Vagina (tissue), 2 donors: ENCODE measurements around the gene PNLIP. TPM values are rescaled to one million over a fixed set of nuclear protein-coding genes. Genes with fewer than 3 reads are reported as not detected.

ENCODE experiments used
- DNase-seq, 2 donors: peaks; one replicate each; pipeline ENCODE4 v3.0.0-alpha.2; 2017; ENCODE audit errors: extremely low spot score in 2 of 2
- H3K27ac ChIP-seq: fragments of 200-600 bp; sonication (generic); one replicate; pipeline ENCODE4 v1.5.1; 2019
- H3K27me3 ChIP-seq: fragments of 200-600 bp; sonication (generic); one replicate; pipeline ENCODE4 v1.5.1; 2019
- H3K36me3 ChIP-seq, 2 donors: fragments of 200-600 bp; sonication (generic); one replicate each; pipeline ENCODE4 v1.5.1; 2017 to 2019
- H3K4me1 ChIP-seq: fragments of 200-600 bp; sonication (generic); one replicate; pipeline ENCODE4 v1.5.1; 2019
- H3K4me3 ChIP-seq, 2 donors: fragments of 200-600 bp; sonication (generic); 1 replicate in 1 of 2; 2 replicates in 1 of 2; pipeline ENCODE4 v1.5.1; 2016 to 2019
- H3K9me3 ChIP-seq: fragments of 200-600 bp; sonication (generic); one replicate; pipeline ENCODE4 v1.5.1; 2019
- POLR2A ChIP-seq, 2 donors: fragments of 450-650 bp; IDR thresholded peaks; one replicate each; pipeline ENCODE4 v1.6.1; 2017; ENCODE audit warnings: antibody characterized with exemption in 2 of 2, mild to moderate bottlenecking in 2 of 2, moderate library complexity in 2 of 2
- POLR2AphosphoS5 ChIP-seq, 2 donors: sonication (generic); formaldehyde crosslinking; IDR thresholded peaks; one replicate each; pipeline ENCODE4 v1.9.0; 2017; ENCODE audit warnings: antibody characterized with exemption in 2 of 2, mild to moderate bottlenecking in 2 of 2, low read depth in 1 of 2; ENCODE audit not compliant: insufficient read depth in 1 of 2
- intact Hi-C: fragments of 100-400 bp; cut with DNase I; formaldehyde crosslinking; loops from one replicate; pipeline ENCODE4 v1.15.1; 2023
- total RNA-seq: library from RNA; depleted of rRNA; stranded (reverse); fragments of >200 nt; gene quantifications from one replicate; pipeline ENCODE4 v1.2.3, GENCODE V29; 2016
- TF ChIP-seq, protein P1 (sequence below), 3 experiments: fragments of 450-650 bp in 2 of 3; fragments of 200-600 bp in 1 of 3; sonication (generic) in 1 of 3; IDR thresholded peaks; one replicate each; pipeline ENCODE4 v1.5.1; 2017 to 2019; ENCODE audit warnings: antibody characterized with exemption in 3 of 3, mild to moderate bottlenecking in 2 of 3, moderate library complexity in 2 of 3

Gene PNLIP
- total RNA-seq, 1 donor from 2014 or later: not detected

DNA sequence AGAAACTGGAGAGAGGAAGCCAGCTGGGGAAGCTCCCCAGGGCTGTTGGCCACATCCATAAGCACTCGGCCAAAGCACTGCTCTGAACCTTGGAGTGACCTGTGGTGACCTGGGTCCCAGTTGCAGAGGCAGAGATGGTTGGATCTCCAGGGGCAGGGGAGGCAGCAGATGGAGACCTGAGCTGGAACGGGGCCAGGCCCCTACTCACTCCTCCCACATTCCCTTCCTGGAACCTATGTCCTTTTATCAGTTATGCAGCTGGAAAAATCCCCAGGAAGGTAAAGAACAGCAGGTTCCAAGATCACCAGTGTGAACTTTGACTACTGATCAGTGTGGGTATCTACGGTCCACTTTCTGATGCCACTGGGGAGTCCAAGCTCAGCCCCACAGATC lies 65.4 kb downstream of the PNLIP start:
- DNase-seq: no peak

GRCh38 chr10:116612107-116612769 lies 66.5 kb downstream of the PNLIP start:
- no peak for DNase-seq
- Histone ChIP-seq H3K36me3 (no peaks in the 10 kb centered on the region), H3K4me1 (no peaks in the 10 kb centered on the region), H3K27ac (no peak overlapping the region), H3K4me3 (no peak overlapping the region), H3K9me3 (no peaks in the 10 kb centered on the region), H3K27me3 (no peaks in the 10 kb centered on the region)
- intact Hi-C loops: no loop called here
- TF ChIP-seq POLR2A (IDR thresholded peaks at IDR 0.05) (no peak), POLR2AphosphoS5 (IDR thresholded peaks at IDR 0.05; ENCODE audit: insufficient read depth in 1 of 2, low read depth in 1 of 2) (no peak)
- TF ChIP-seq, protein P1, sequence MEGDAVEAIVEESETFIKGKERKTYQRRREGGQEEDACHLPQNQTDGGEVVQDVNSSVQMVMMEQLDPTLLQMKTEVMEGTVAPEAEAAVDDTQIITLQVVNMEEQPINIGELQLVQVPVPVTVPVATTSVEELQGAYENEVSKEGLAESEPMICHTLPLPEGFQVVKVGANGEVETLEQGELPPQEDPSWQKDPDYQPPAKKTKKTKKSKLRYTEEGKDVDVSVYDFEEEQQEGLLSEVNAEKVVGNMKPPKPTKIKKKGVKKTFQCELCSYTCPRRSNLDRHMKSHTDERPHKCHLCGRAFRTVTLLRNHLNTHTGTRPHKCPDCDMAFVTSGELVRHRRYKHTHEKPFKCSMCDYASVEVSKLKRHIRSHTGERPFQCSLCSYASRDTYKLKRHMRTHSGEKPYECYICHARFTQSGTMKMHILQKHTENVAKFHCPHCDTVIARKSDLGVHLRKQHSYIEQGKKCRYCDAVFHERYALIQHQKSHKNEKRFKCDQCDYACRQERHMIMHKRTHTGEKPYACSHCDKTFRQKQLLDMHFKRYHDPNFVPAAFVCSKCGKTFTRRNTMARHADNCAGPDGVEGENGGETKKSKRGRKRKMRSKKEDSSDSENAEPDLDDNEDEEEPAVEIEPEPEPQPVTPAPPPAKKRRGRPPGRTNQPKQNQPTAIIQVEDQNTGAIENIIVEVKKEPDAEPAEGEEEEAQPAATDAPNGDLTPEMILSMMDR (IDR thresholded peaks at IDR 0.05): no peak

More for the DNA sequence above, 65.4 kb downstream of the PNLIP start:
- intact Hi-C loops: no loop called here
- no peaks in the 10 kb centered on the region for H3K27me3 ChIP-seq
- H3K4me1 ChIP-seq: no peaks in the 10 kb centered on the region
- TF ChIP-seq POLR2A (IDR thresholded peaks at IDR 0.05): no peak
- TF ChIP-seq, protein P1 (IDR thresholded peaks at IDR 0.05): no peak
- TF ChIP-seq POLR2AphosphoS5 (IDR thresholded peaks at IDR 0.05; ENCODE audit: insufficient read depth in 1 of 2, low read depth in 1 of 2): no peak
- H3K4me3 ChIP-seq: no peak overlapping the region
- H3K27ac ChIP-seq: no peak overlapping the region
- no peaks in the 10 kb centered on the region for H3K36me3 ChIP-seq
- H3K9me3 ChIP-seq: no peaks in the 10 kb centered on the region

DNA sequence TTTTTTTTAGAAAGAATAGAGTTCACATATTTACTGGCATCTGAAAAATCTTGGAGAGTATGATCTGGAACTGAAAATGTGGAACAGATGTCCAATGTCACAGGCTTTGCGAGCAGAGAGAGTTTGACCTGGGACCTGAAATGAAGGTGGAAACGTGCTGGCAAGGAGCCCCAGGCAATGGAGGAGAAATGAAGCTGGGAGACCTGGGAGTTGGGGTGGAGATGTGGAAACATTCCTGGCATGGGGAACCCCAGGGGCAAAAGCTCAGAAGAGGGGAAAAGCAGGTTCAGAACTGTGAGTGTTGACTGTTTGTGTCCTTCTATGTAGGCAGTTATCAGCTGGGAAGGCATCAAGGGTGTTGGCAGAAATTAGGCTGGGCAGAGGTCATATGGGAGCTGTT lies 67.7 kb downstream of the PNLIP start:
- no peaks in the 10 kb centered on the region for H3K27me3 ChIP-seq
- intact Hi-C loops: no loop called here
- TF ChIP-seq, protein P1 (IDR thresholded peaks at IDR 0.05): no peak
- no peak for TF ChIP-seq POLR2AphosphoS5 (IDR thresholded peaks at IDR 0.05; ENCODE audit: insufficient read depth in 1 of 2, low read depth in 1 of 2)
- no peak for TF ChIP-seq POLR2A (IDR thresholded peaks at IDR 0.05)
- H3K4me1 ChIP-seq: no peaks in the 10 kb centered on the region
- DNase-seq: no peak
- H3K36me3 ChIP-seq: no peaks in the 10 kb centered on the region
- no peak overlapping the region for H3K27ac ChIP-seq
- no peaks in the 10 kb centered on the region for H3K9me3 ChIP-seq
- no peak overlapping the region for H3K4me3 ChIP-seq

- H3K4me1 ChIP-seq: no peaks in the 10 kb centered on the region
- no peaks in the 10 kb centered on the region for H3K27me3 ChIP-seq
- no peak for DNase-seq
- no peak overlapping the region for H3K4me3 ChIP-seq
- no peak for TF ChIP-seq POLR2A (IDR thresholded peaks at IDR 0.05)
- TF ChIP-seq, protein P1 (IDR thresholded peaks at IDR 0.05): no peak
- TF ChIP-seq POLR2AphosphoS5 (IDR thresholded peaks at IDR 0.05; ENCODE audit: insufficient read depth in 1 of 2, low read depth in 1 of 2): no peak
- H3K9me3 ChIP-seq: no peaks in the 10 kb centered on the region
- intact Hi-C loops: no loop called here
- H3K27ac ChIP-seq: no peak overlapping the region
- no peaks in the 10 kb centered on the region for H3K36me3 ChIP-seq
Measured at GRCh38 chr10:116614796-116615195, 69.1 kb downstream of the PNLIP start.

- H3K36me3 ChIP-seq: no peaks in the 10 kb centered on the region
- intact Hi-C loops: no loop called here
- no peak for TF ChIP-seq POLR2AphosphoS5 (IDR thresholded peaks at IDR 0.05; ENCODE audit: insufficient read depth in 1 of 2, low read depth in 1 of 2)
- TF ChIP-seq, protein P1 (IDR thresholded peaks at IDR 0.05): no peak
- no peak for TF ChIP-seq POLR2A (IDR thresholded peaks at IDR 0.05)
- no peaks in the 10 kb centered on the region for H3K4me1 ChIP-seq
- no peak overlapping the region for H3K27ac ChIP-seq
- H3K27me3 ChIP-seq: no peaks in the 10 kb centered on the region
- DNase-seq: no peak
- H3K9me3 ChIP-seq: no peaks in the 10 kb centered on the region
- H3K4me3 ChIP-seq: no peak overlapping the region
Measured at GRCh38 chr10:116615199-116615776, 69.6 kb downstream of the PNLIP start.
